HG02852 (cell line): Measurements from ENCODE around the gene XRCC1.
A peak's percentile ranks its signal among the peaks of the same experiment; 100 is the strongest.
"Not testable (repeated sequence)": the region's sequence is repeated elsewhere in the genome, so short reads cannot be mapped to it uniquely, and the experiment has no call there.

Source experiments
- ATAC-seq: cut with Tn5 transposase; IDR thresholded peaks from one replicate; pipeline ENCODE4 v1.9.1; 2021; ENCODE audit warnings: mild to moderate bottlenecking, moderate library complexity; ENCODE audit not compliant: unreplicated experiment

XRCC1 gene

GRCh38 chr19:43523696-43524095, 51.6 kb downstream of the XRCC1 start:
- ATAC-seq = not testable (repeated sequence)

DNA sequence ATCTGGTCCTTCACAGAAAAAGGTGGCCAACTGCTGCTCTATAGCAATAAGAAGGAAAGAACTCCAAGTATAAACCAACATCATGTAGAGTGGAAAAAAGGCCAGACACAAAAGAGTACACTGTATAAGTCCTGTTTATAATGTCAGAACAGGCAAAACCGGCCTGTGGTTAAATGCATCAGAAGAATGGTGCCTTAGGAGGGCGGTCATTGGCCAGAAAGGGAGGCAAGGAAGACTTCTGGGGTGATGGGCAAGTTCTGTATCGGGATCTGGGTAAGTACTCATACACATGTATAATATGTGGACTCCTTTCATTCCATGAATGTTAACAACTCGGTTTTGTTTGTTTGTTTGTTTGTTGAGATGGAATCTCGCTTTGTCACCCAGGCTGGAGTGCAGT, 52.4 kb downstream of the XRCC1 start:
- no peak for ATAC-seq

DNA sequence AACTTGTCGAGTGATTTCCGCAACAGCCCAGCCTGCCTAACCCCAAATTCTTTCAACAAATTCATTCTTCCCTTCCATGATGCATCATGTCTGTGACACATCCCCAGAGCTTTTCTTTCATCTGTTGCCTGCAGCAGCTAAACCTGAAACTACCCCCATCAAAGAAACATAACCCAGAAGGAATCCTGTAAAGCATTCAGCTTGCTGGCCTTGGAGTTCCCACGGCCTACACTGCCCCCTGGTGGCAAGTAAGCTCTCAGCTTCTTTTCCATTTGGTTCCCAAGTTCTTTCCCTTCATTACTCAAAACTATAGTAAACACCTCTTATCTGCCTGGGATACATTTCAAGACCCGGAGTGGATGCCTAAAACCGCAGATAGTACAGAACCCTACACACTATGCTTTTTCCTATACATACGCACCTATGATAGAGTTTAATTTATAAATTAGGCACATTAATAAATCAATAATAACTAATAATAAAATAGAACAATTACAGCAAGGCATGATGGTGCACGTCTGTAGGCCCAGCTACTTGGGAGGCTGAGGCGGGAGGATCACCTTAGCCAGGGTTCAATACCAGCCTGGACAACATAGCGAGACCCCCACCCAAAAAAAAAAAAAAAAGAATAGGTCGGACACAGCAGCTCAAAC, 55.8 kb downstream of the XRCC1 start:
- no peak for ATAC-seq

DNA sequence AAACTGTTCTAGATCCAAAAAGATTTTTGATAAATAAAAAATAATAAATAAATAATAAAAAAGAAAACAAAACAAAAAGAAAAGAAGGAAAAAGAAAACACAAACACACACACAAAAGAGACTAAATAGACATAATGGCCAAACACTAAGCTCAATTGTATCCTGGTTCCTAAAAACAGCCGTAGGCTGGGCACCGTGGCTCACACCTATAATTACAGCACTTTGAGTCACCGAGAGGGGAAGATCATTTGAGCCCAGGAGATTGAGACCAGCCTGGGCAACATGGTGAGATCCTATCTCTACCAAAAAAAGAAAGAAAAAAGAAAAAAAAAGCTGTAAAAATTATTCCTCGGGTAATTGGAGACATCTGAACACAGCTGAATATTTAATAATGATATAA, 57.3 kb downstream of the XRCC1 start:
- no peak for ATAC-seq

GRCh38 chr19:43512399-43512798, 62.9 kb downstream of the XRCC1 start:
- not testable (repeated sequence) for ATAC-seq

GRCh38 chr19:43511324-43511723, 64.0 kb downstream of the XRCC1 start:
- ATAC-seq = no peak

DNA sequence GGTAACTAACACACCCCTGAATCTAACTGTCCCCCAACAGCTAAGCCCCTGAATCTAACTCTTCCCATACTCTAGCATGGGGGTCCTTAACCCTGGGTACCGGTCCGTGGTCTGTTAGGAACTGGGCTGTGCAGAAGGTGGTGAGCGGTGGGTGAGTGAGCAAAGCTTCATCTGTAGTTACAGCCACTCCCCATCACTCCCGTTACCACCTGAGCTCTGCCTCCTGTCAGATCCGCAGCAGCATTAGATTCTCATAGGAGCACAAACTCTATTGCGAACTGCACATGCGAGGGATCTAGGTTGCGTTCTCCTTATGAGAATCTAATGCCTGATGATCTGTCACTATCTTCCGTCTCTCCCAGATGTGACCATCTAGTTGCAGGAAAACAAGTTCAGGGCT, 64.6 kb downstream of the XRCC1 start:
- ATAC-seq = no peak

GRCh38 chr19:43507880-43508279, 67.4 kb downstream of the XRCC1 start:
- no peak for ATAC-seq

- ATAC-seq = no peak
These were observed 68.7 kb downstream of the XRCC1 start for GRCh38 chr19:43506629-43507028.

DNA sequence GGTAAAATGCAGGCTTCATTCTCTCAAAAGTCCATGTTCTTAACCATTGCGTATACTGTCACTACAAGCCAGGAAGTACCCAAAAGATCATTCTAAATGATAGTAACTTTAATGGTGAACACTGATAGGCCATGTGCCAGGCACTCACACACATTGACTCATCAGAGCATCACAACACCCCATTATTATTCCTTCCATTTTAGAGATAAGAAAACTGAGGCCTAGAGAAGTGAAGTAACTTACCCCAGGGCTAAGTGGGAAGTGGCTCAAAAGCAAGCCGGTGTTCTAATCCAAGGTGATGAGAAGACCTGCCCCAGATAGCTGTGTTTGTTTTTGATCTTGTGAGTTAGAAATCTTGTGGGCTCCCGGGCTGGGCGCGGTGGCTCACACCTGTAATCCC, 69.4 kb downstream of the XRCC1 start:
- ATAC-seq = no peak

DNA sequence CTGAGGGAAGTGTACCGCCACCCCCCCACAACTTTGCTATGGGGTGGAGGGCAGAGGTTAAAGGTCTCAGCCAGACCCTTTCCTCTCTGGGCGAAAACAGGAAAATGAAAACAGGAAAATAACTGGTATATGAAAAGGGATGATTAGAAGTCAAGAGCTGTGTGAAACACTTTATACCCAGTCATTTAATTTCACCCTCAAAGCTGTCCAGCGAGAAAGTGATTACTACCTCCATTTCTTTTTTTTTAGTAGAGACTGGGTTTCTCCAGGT, 70.2 kb downstream of the XRCC1 start:
- ATAC-seq = no peak

DNA sequence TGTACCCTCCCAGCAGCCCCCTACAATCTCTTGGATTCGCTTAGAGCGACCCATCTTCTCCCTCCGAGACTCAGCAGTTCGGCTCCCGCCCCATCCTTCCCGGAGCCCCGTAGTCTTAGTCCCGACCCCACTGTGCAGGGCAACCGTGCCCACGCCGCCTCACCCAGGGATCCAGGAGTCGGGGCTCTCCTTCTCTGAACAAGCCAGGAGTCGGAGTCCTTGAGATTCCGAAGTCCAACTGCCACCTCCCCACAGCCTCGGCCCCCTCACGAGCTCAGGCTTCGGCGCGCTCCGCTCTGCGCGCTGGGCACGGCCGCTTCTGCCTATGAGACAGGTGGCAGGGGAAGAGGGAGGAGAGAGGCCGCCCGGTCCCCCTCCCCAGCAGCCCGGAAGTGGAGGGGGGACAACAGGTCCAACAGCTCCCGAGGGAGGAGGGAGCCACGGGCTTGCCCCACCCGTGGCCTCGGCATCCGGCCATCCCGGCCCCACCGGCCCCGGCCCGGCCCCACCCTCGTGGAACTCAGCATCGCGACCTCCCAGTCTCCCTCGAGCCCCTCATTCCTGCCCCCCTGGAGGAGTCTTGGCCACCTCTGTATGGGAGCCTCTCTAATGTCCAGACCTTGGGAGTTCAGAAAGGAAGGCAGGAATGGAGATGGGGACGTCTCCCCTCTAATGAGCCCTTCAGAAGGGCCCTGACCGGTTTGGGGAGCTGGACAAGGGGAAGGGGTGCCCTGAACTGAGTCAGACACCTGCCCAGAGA, 70.7 kb downstream of the XRCC1 start, which contains the start of gene PHLDB3:
TSS of gene PHLDB3 (minus strand) at position 321 of the 760 bp plus-strand sequence. CDS start 628 bp downstream, outside the sequence.
- peak; percentile 12 for ATAC-seq

- ATAC-seq = peak; percentile 84
These were observed 71.6 kb downstream of the XRCC1 start for GRCh38 chr19:43503501-43504425.

DNA sequence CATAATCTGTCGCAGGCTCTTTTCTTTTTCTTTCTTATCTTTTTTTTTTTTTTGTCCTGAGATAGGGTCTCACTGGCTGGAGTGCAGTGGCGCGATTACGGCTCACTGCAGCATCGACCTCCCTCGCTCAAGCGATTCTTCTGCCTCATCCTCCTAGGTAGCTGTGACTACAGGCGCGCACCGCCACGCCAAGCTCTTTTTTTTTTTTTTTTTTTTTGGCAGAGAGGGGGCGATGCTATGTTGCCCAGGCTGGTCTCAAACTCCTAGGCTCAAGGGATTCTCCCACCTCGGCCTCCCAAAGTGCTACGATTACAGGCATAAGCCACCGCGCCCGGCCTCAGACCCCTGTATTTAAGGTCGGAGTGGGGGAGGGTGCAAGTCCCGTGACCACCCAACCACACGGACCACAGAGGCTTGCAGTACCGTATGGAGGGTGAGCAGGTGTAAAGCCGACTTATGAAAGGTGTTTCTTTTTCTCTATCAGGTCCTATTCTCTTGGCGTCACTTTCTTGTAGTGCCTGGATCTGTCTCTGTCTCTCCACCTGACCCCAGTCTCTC, 72.8 kb downstream of the XRCC1 start:
- ATAC-seq = no peak

DNA sequence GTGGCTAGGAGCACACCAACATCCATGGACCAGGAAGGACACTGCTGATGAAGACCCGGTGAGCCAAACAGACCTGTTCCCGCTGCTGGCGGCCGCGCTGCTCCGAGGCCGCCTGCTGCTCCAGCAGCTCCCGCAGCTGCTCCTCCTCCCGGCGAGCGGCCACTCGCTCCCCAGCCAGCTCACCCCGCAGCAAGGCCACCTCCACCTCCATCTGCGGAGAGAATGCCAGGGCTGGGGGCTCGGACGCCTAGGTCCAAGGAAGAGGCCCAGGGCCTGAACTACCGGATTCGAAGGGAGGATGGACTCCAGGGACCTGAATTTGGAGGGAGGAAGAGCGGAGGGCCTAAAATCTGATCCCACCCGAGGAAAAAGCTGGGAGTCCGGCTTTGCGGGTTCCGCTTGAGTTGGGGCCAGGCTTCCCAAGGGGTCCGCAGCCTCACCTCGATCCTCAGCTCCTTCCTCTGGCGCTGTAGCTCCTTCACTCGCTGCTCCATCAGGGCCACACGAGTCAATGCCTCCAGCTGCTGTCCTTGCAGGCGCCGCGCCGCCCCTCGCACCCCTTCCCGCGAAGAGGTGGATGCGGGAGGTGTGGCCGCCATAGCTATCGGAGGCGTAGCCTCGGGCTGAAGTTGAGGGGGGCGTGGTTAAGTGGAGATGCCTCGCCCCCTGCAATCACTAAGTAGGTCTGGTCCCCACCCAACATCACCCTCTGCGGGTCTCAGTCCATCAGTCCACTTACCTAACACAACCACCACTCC, 73.5 kb downstream of the XRCC1 start:
- ATAC-seq = no peak

GRCh38 chr19:43499042-43499441, 76.3 kb downstream of the XRCC1 start:
- ATAC-seq = no peak

GRCh38 chr19:43498233-43498842, 77.0 kb downstream of the XRCC1 start:
- ATAC-seq = no peak

- no peak for ATAC-seq
These were observed 78.4 kb downstream of the XRCC1 start for GRCh38 chr19:43496960-43497359.

- no peak for ATAC-seq
These were observed 80.2 kb downstream of the XRCC1 start for GRCh38 chr19:43495082-43495481.
